Mesendoderm (in vitro differentiated cells): ENCODE results near the gene ICA1. TPM values are rescaled to one million over a fixed set of nuclear protein-coding genes. Genes with fewer than 3 reads are reported as not detected.

Experiments
- DNase-seq: peaks from one replicate; pipeline ENCODE4 v3.0.0; 2013
- H2AK5ac ChIP-seq: 2 replicates; pipeline ENCODE4 v1.6.1; 2013; ENCODE audit warnings: low read length, inconsistent platforms
- H2BK120ac ChIP-seq: 2 replicates; pipeline ENCODE4 v1.6.1; 2013; ENCODE audit warnings: low read depth, mild to moderate bottlenecking, low read length, moderate library complexity, mixed read lengths
- H2BK15ac ChIP-seq: replicated peaks from 2 replicates; pipeline ENCODE4 v1.6.1; 2013; ENCODE audit warnings: low read depth, mild to moderate bottlenecking, moderate library complexity
- H2BK5ac ChIP-seq: 2 replicates; pipeline ENCODE4 v1.6.1; 2013; ENCODE audit warnings: low read length, inconsistent platforms
- H3K18ac ChIP-seq: 2 replicates; pipeline ENCODE4 v1.6.1; 2013; ENCODE audit warnings: mild to moderate bottlenecking, low read length, mixed read lengths
- H3K23ac ChIP-seq: one replicate; pipeline ENCODE4 v1.6.1; 2013; ENCODE audit warnings: low read length
- H3K27ac ChIP-seq: 2 replicates; pipeline ENCODE4 v1.5.1; 2013; ENCODE audit warnings: low read depth, mild to moderate bottlenecking, inconsistent platforms, low read length, moderate library complexity
- H3K27me3 ChIP-seq: 2 replicates; pipeline ENCODE4 v1.6.1; 2013; ENCODE audit warnings: low read length, control low read depth, mild to moderate bottlenecking, inconsistent platforms; ENCODE audit not compliant: insufficient read depth, poor library complexity
- H3K36me3 ChIP-seq: 2 replicates; pipeline ENCODE4 v1.6.1; 2013; ENCODE audit warnings: low read length, inconsistent platforms; ENCODE audit not compliant: control insufficient read depth, insufficient read depth
- H3K4ac ChIP-seq: one replicate; pipeline ENCODE4 v1.6.1; 2013; ENCODE audit warnings: low read depth, mild to moderate bottlenecking, low read length, moderate library complexity
- H3K4me1 ChIP-seq: 2 replicates; pipeline ENCODE4 v1.6.1; 2013; ENCODE audit warnings: low read depth, low read length, inconsistent platforms; ENCODE audit not compliant: control insufficient read depth
- H3K4me2 ChIP-seq: 2 replicates; pipeline ENCODE4 v1.6.1; 2013; ENCODE audit warnings: low read length
- H3K4me3 ChIP-seq: 2 replicates; pipeline ENCODE4 v1.5.1; 2013; ENCODE audit warnings: mild to moderate bottlenecking, low read length
- H3K56ac ChIP-seq: one replicate; pipeline ENCODE4 v1.6.1; 2013; ENCODE audit warnings: low read length
- H3K79me1 ChIP-seq: 2 replicates; pipeline ENCODE4 v1.6.1; 2013; ENCODE audit warnings: low read length, inconsistent platforms
- H3K79me2 ChIP-seq: 2 replicates; pipeline ENCODE4 v1.6.1; 2013; ENCODE audit warnings: mild to moderate bottlenecking, low read length; ENCODE audit not compliant: control insufficient read depth, insufficient read depth
- H3K9ac ChIP-seq: 2 replicates; pipeline ENCODE4 v1.6.1; 2013; ENCODE audit warnings: low read length, inconsistent platforms
- H4K5ac ChIP-seq: one replicate; pipeline ENCODE4 v1.6.1; 2013; ENCODE audit warnings: low read length
- H4K8ac ChIP-seq: one replicate; pipeline ENCODE4 v1.6.1; 2013; ENCODE audit warnings: low read depth, mild to moderate bottlenecking, control low read depth, low read length, moderate library complexity
- WGBS: extraction: QIAGEN DNeasy Blood & Tissue Kit; methylation state at CpG from one replicate; pipeline ENCODE4 v1.1.7; 2013; ENCODE audit warnings: low lambda C conversion rate, missing lambda C conversion rate; ENCODE audit not compliant: insufficient coverage; ENCODE audit errors: extremely low coverage; 5-methylcytosine and 5-hydroxymethylcytosine counted together
- polyA plus RNA-seq, 2 experiments: library from polyadenylated mRNA; stranded (reverse); fragments of 200-250 nt; gene quantifications; one replicate each; pipeline ENCODE4 v1.2.3, GENCODE V29; 2013

The ICA1 gene
- 14.0 TPM for polyA plus RNA-seq (2013, experiment 1 of 2)
- 15.1 TPM for polyA plus RNA-seq (2013, experiment 2 of 2)

- Histone ChIP-seq H2BK120ac (no peak within 1 kb of the TSS), H2BK15ac (no peak within 1 kb of the TSS), H3K4me1 (no peaks in the 10 kb centered on the region), H3K79me1 (no peaks in the 10 kb centered on the region), H3K4me3 (peak within 1 kb of the TSS; percentile 54), H3K27ac (no peak within 1 kb of the TSS), H3K23ac (no peak within 1 kb of the TSS), H3K4me2 (peak within 1 kb of the TSS; percentile 92), H2BK5ac (no peak within 1 kb of the TSS), H3K36me3 (no peaks in the 10 kb centered on the region), H3K79me2 (no peaks in the 10 kb centered on the region), H4K8ac (no peak within 1 kb of the TSS), H3K27me3 (no peaks in the 10 kb centered on the region), H4K5ac (no peak within 1 kb of the TSS), H3K18ac (peak within 1 kb of the TSS; percentile 56), H3K4ac (no peak within 1 kb of the TSS), H3K9ac (peak within 1 kb of the TSS; percentile 71), H3K56ac (peak within 1 kb of the TSS; percentile 81), H2AK5ac (no peak within 1 kb of the TSS)
- DNase-seq = peak; percentile 82
- WGBS = no CpG with 5 or more reads among the region's 109 CpGs
These were observed at the start of gene ICA1 for GRCh38 chr7:8261711-8262695. Gene ICA1, minus strand, starts transcription at chr7:8262167. Its CDS starts 26,241 bp downstream, at chr7:8235926.

DNA sequence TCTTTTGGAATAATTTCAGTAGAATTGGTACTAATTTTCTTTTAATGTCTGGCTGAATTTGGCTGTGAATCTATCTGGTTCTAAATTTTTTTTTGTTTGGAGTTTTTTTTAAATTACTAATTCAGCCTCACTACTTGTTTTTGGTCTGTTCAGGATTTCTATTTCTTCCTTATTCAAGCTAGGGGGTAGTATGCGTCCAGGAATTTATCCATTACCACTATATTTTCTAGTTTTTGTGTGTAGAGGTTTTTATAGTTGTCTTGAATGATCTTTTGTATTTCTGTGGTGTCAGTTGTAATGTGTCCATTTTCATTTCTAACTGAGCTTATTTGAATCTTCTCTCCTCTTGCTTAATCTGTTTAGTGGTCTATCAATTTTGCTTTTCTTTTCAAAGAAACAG, 48.9 kb upstream of the ICA1 start:
- no peaks in the 10 kb centered on the region for H3K27me3 ChIP-seq
- no peak overlapping the region for H3K18ac ChIP-seq
- H3K79me2 ChIP-seq = no peaks in the 10 kb centered on the region
- no peak overlapping the region for H3K9ac ChIP-seq
- H3K56ac ChIP-seq = no peak overlapping the region
- no peak overlapping the region for H4K8ac ChIP-seq
- H4K5ac ChIP-seq = no peak overlapping the region
- no peak overlapping the region for H3K4me3 ChIP-seq
- no peak overlapping the region for H2BK120ac ChIP-seq
- no peak for DNase-seq
- no peaks in the 10 kb centered on the region for H3K79me1 ChIP-seq
- H3K4me2 ChIP-seq = no peak overlapping the region
- no peak overlapping the region for H3K4ac ChIP-seq
- H3K36me3 ChIP-seq = no peaks in the 10 kb centered on the region
- H2AK5ac ChIP-seq = no peak overlapping the region
- no peak overlapping the region for H3K27ac ChIP-seq
- H3K4me1 ChIP-seq = no peaks in the 10 kb centered on the region
- H2BK15ac ChIP-seq = no peak overlapping the region
- H3K23ac ChIP-seq = no peak overlapping the region
- H2BK5ac ChIP-seq = no peak overlapping the region
- no CpG with 5 or more reads among the region's 1 CpG for WGBS

DNA sequence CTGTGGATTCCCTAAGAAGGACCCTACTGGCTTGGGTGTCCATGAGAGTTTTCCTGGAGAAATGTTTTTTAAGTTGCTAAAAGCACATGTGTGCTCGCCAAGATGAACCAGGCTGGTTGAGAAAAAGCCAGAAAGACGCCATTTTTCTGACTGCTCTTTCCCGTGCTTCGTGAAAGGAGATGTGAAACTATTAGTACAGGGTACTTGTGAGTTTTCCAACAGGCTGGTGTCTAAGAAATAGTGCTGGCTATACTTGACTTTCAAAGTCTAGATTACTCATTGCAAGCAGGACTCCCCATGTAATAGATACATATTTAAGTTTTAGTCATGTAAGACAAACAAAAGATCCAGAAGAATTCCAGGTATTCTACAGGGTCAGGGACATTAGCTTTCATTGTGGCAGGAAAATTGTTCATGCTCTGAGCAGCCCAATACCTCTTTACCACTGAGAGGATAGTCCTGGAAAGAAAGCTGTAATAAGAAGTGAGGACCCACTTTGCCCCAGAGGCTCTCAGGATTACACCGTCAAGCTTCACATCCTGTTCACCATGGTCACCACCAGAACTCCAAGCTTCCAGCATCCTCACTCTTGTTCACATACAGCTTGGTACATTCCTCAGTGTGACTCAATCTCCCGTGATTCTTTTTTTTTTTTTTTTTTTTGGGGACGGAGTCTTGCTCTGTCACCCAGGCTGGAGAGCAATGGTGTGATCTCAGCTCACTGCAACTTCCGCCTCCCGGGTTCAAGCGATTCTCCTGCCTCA, 43.8 kb upstream of the ICA1 start:
- no CpG with 5 or more reads among the region's 10 CpGs for WGBS
- Histone ChIP-seq H3K79me2 (no peaks in the 10 kb centered on the region), H3K56ac (no peak overlapping the region), H3K36me3 (no peaks in the 10 kb centered on the region), H3K79me1 (no peaks in the 10 kb centered on the region), H4K8ac (no peak overlapping the region), H2AK5ac (no peak overlapping the region), H3K23ac (no peak overlapping the region), H2BK120ac (no peak overlapping the region), H2BK15ac (no peak overlapping the region), H4K5ac (no peak overlapping the region), H3K27me3 (no peaks in the 10 kb centered on the region), H3K4ac (no peak overlapping the region), H3K4me3 (no peak overlapping the region), H3K18ac (no peak overlapping the region), H3K27ac (no peak overlapping the region), H2BK5ac (no peak overlapping the region), H3K9ac (no peak overlapping the region), H3K4me1 (no peaks in the 10 kb centered on the region), H3K4me2 (no peak overlapping the region)
- DNase-seq = no peak

- Histone ChIP-seq H3K36me3 (no peaks in the 10 kb centered on the region), H2AK5ac (no peak overlapping the region), H3K4me2 (no peak overlapping the region), H3K27ac (no peak overlapping the region), H3K27me3 (no peaks in the 10 kb centered on the region), H3K4me1 (no peaks in the 10 kb centered on the region), H3K23ac (no peak overlapping the region), H3K18ac (no peak overlapping the region), H3K79me1 (no peaks in the 10 kb centered on the region), H3K4me3 (no peak overlapping the region), H3K9ac (no peak overlapping the region), H2BK15ac (no peak overlapping the region), H3K56ac (no peak overlapping the region), H3K4ac (no peak overlapping the region), H2BK5ac (no peak overlapping the region), H4K5ac (no peak overlapping the region), H2BK120ac (no peak overlapping the region), H3K79me2 (no peaks in the 10 kb centered on the region), H4K8ac (no peak overlapping the region)
- no peak for DNase-seq
- WGBS = no CpG with 5 or more reads among the region's 2 CpGs
These were observed 43.1 kb upstream of the ICA1 start for GRCh38 chr7:8305104-8305503.

- WGBS = no CpG with 5 or more reads among the region's 16 CpGs
- no peak overlapping the region for H2BK5ac ChIP-seq
- no peak overlapping the region for H3K56ac ChIP-seq
- no peak overlapping the region for H2AK5ac ChIP-seq
- H3K79me1 ChIP-seq = no peaks in the 10 kb centered on the region
- no peak overlapping the region for H3K18ac ChIP-seq
- no peak overlapping the region for H3K9ac ChIP-seq
- no peaks in the 10 kb centered on the region for H3K79me2 ChIP-seq
- H3K4me1 ChIP-seq = no peaks in the 10 kb centered on the region
- no peak overlapping the region for H3K27ac ChIP-seq
- no peak overlapping the region for H3K4me3 ChIP-seq
- no peak for DNase-seq
- H3K4me2 ChIP-seq = no peak overlapping the region
- no peak overlapping the region for H2BK120ac ChIP-seq
- no peak overlapping the region for H2BK15ac ChIP-seq
- no peak overlapping the region for H3K4ac ChIP-seq
- H3K27me3 ChIP-seq = no peaks in the 10 kb centered on the region
- H3K23ac ChIP-seq = no peak overlapping the region
- H4K5ac ChIP-seq = no peak overlapping the region
- no peaks in the 10 kb centered on the region for H3K36me3 ChIP-seq
- no peak overlapping the region for H4K8ac ChIP-seq
These were observed 42.0 kb upstream of the ICA1 start for GRCh38 chr7:8303904-8304528.
